H9 (cell line): Measurements from ENCODE around the gene MEIS2. TPM values are rescaled to one million over a fixed set of nuclear protein-coding genes. Genes with fewer than 3 reads are reported as not detected.

Experiments
- DNase-seq: peaks from one replicate; pipeline ENCODE4 v3.0.0-alpha.2; 2017
- H2AFZ ChIP-seq: one replicate; pipeline ENCODE4 v1.6.1; 2013; ENCODE audit warnings: mild to moderate bottlenecking, low read length, control low read depth, moderate library complexity
- H2AK5ac ChIP-seq: 2 replicates; pipeline ENCODE4 v1.6.1; 2013; ENCODE audit warnings: low read length, control low read depth, mixed read lengths; ENCODE audit not compliant: insufficient read length
- H2BK120ac ChIP-seq: one replicate; pipeline ENCODE4 v1.6.1; 2013; ENCODE audit warnings: low read depth, mild to moderate bottlenecking, low read length, control low read depth, inconsistent platforms; ENCODE audit not compliant: poor library complexity, severe bottlenecking
- H2BK12ac ChIP-seq: 2 replicates; pipeline ENCODE4 v1.6.1; 2013; ENCODE audit warnings: low read length, control low read depth, mixed read lengths, low read depth; ENCODE audit not compliant: insufficient read length
- H2BK15ac ChIP-seq: 2 replicates; pipeline ENCODE4 v1.6.1; 2013; ENCODE audit warnings: low read depth, low read length, control low read depth
- H2BK20ac ChIP-seq: one replicate; pipeline ENCODE4 v1.6.1; 2013; ENCODE audit warnings: low read depth, mild to moderate bottlenecking, low read length, control low read depth, inconsistent platforms; ENCODE audit not compliant: poor library complexity, severe bottlenecking
- H2BK5ac ChIP-seq: 2 replicates; pipeline ENCODE4 v1.6.1; 2013; ENCODE audit warnings: low read length, control low read depth, mixed read lengths; ENCODE audit not compliant: insufficient read length
- H3K14ac ChIP-seq: 2 replicates; pipeline ENCODE4 v1.6.1; 2013; ENCODE audit warnings: low read length, control low read depth; ENCODE audit not compliant: insufficient read depth
- H3K18ac ChIP-seq: 2 replicates; pipeline ENCODE4 v1.6.1; 2013; ENCODE audit warnings: low read depth, mild to moderate bottlenecking, mixed read lengths, low read length, control low read depth; ENCODE audit not compliant: insufficient read length
- H3K23ac ChIP-seq: 2 replicates; pipeline ENCODE4 v1.6.1; 2013; ENCODE audit warnings: low read length, control low read depth, mixed read lengths, low read depth; ENCODE audit not compliant: insufficient read length
- H3K23me2 ChIP-seq: 2 replicates; pipeline ENCODE4 v1.6.1; 2013; ENCODE audit warnings: low read depth, mild to moderate bottlenecking, mixed read lengths, low read length, control low read depth; ENCODE audit not compliant: insufficient read length, poor library complexity, severe bottlenecking
- H3K27ac ChIP-seq: 2 replicates; pipeline ENCODE4 v1.5.1; 2013; ENCODE audit warnings: low read length, control low read depth, mixed read lengths, low read depth; ENCODE audit not compliant: insufficient read length
- H3K27me3 ChIP-seq: 2 replicates; pipeline ENCODE4 v1.6.1; 2013; ENCODE audit warnings: low read length, control low read depth, inconsistent platforms; ENCODE audit not compliant: insufficient read depth
- H3K4ac ChIP-seq: 2 replicates; pipeline ENCODE4 v1.6.1; 2013; ENCODE audit warnings: low read depth, mild to moderate bottlenecking, control low read depth, inconsistent platforms, low read length, moderate library complexity
- H3K4me1 ChIP-seq: 2 replicates; pipeline ENCODE4 v1.6.1; 2013; ENCODE audit warnings: low read length, control low read depth, inconsistent platforms; ENCODE audit not compliant: insufficient read depth
- H3K4me2 ChIP-seq: 2 replicates; pipeline ENCODE4 v1.6.1; 2013; ENCODE audit warnings: low read length, control low read depth, mixed read lengths; ENCODE audit not compliant: insufficient read length, insufficient read depth
- H3K56ac ChIP-seq: 2 replicates; pipeline ENCODE4 v1.6.1; 2013; ENCODE audit warnings: low read depth, mild to moderate bottlenecking, mixed read lengths, low read length, control low read depth; ENCODE audit not compliant: insufficient read length
- H3K79me1 ChIP-seq: 2 replicates; pipeline ENCODE4 v1.6.1; 2013; ENCODE audit warnings: low read depth, mild to moderate bottlenecking, moderate library complexity, low read length, control low read depth, inconsistent platforms; ENCODE audit not compliant: insufficient read depth, poor library complexity, severe bottlenecking
- H3K79me2 ChIP-seq: 2 replicates; pipeline ENCODE4 v1.6.1; 2013; ENCODE audit warnings: low read length, control low read depth, inconsistent platforms; ENCODE audit not compliant: insufficient read depth
- H3K9ac ChIP-seq: 2 replicates; pipeline ENCODE4 v1.6.1; 2013; ENCODE audit warnings: low read length, control low read depth, mixed read lengths; ENCODE audit not compliant: insufficient read length; ENCODE audit errors: extremely low read depth
- H3K9me3 ChIP-seq: one replicate; pipeline ENCODE4 v1.6.1; 2013; ENCODE audit warnings: low read depth, low read length, inconsistent platforms; ENCODE audit not compliant: control insufficient read depth
- H3T11ph ChIP-seq: one replicate; pipeline ENCODE4 v1.6.1; 2013; ENCODE audit warnings: mild to moderate bottlenecking, low read length, control low read depth, inconsistent platforms
- H4K20me1 ChIP-seq: one replicate; pipeline ENCODE4 v1.6.1; 2013; ENCODE audit not compliant: control insufficient read depth, insufficient read length, insufficient read depth
- H4K5ac ChIP-seq: 2 replicates; pipeline ENCODE4 v1.6.1; 2013; ENCODE audit warnings: low read depth, mild to moderate bottlenecking, mixed read lengths, low read length, control low read depth; ENCODE audit not compliant: insufficient read length
- H4K8ac ChIP-seq: replicated peaks from 2 replicates; pipeline ENCODE4 v1.6.1; 2013; ENCODE audit warnings: low read length, control low read depth, mixed read lengths, low read depth; ENCODE audit not compliant: insufficient read length
- H4K91ac ChIP-seq: 2 replicates; pipeline ENCODE4 v1.6.1; 2013; ENCODE audit warnings: low read depth, mild to moderate bottlenecking, moderate library complexity, mixed read lengths, low read length, control low read depth; ENCODE audit not compliant: insufficient read length
- H3K27ac Mint-ChIP-seq, 3 experiments: 2 replicates in 2 of 3; 3 replicates in 1 of 3; pipeline ENCODE4 v1.8.0; 2020 to 2021; ENCODE audit warnings: mixed read lengths in 3 of 3, mild to moderate bottlenecking in 1 of 3, moderate library complexity in 1 of 3
- H3K27me3 Mint-ChIP-seq: 2 replicates; pipeline ENCODE4 v1.8.0; 2021; ENCODE audit warnings: low read depth, mild to moderate bottlenecking, moderate library complexity, mixed read lengths
- H3K36me3 Mint-ChIP-seq, 3 experiments: 2 replicates in 2 of 3; 3 replicates in 1 of 3; pipeline ENCODE4 v1.8.0; 2020 to 2021; ENCODE audit warnings: low read depth in 3 of 3, mixed read lengths in 3 of 3; ENCODE audit not compliant: insufficient read depth in 1 of 3
- H3K4me1 Mint-ChIP-seq, 2 experiments: 2 replicates each; pipeline ENCODE4 v1.8.0; 2020; ENCODE audit warnings: mixed read lengths in 2 of 2
- H3K4me3 Mint-ChIP-seq, 2 experiments: 2 replicates in 1 of 2; 3 replicates in 1 of 2; pipeline ENCODE4 v1.8.0; 2020 to 2021; ENCODE audit warnings: mild to moderate bottlenecking in 2 of 2, mixed read lengths in 2 of 2, moderate library complexity in 1 of 2
- H3K9me3 Mint-ChIP-seq, 2 experiments: 2 replicates in 1 of 2; 3 replicates in 1 of 2; pipeline ENCODE4 v1.8.0; 2020; ENCODE audit warnings: mild to moderate bottlenecking in 2 of 2, mixed read lengths in 2 of 2, moderate library complexity in 1 of 2
- CTCF ChIP-seq: fragments of 200-600 bp; sonication (generic); conservative IDR thresholded peaks from 3 replicates; pipeline ENCODE4 v1.8.0; 2021; ENCODE audit warnings: antibody characterized with exemption, mild to moderate bottlenecking
- WGBS: extraction: QIAGEN DNeasy Blood & Tissue Kit; methylation state at CpG from one replicate; pipeline ENCODE4 v1.1.7; 2013; ENCODE audit warnings: missing lambda C conversion rate, low lambda C conversion rate, mixed read lengths; ENCODE audit not compliant: insufficient read length; ENCODE audit errors: extremely low coverage; 5-methylcytosine and 5-hydroxymethylcytosine counted together
- total RNA-seq: library from RNA; stranded (reverse); gene quantifications from 2 replicates; pipeline ENCODE4 v1.2.1, GENCODE V29; 2021

The MEIS2 gene
- total RNA-seq, 1 experiment from 2014 or later, result 0.35 TPM

GRCh38 chr15:36887214-36887961, 213.0 kb downstream of the MEIS2 start:
- Histone ChIP-seq H3K4me2 (peak overlapping the region; percentile 80), H3K4me1 (no peaks in the 10 kb centered on the region), H3K56ac (no peak overlapping the region), H3K27ac (no peak overlapping the region), H3K9ac (no peak overlapping the region), H3K23ac (no peak overlapping the region), H3T11ph (no peak overlapping the region), H4K5ac (no peak overlapping the region), H2BK120ac (no peak overlapping the region), H4K91ac (no peak overlapping the region), H3K79me2 (no peaks in the 10 kb centered on the region), H4K8ac (no peak overlapping the region), H3K23me2 (peaks cover 16% of the 10 kb centered on the region), H3K9me3 (no peaks in the 10 kb centered on the region), H2BK12ac (no peak overlapping the region), H3K18ac (no peak overlapping the region), H3K79me1 (no peaks in the 10 kb centered on the region), H3K14ac (no peak overlapping the region), H2BK5ac (no peak overlapping the region), H3K27me3 (peaks cover 67% of the 10 kb centered on the region), H2AFZ (no peak overlapping the region), H2BK20ac (no peak overlapping the region), H2AK5ac (no peak overlapping the region), H4K20me1 (no peaks in the 10 kb centered on the region), H2BK15ac (no peak overlapping the region; the same call in 1 of the 2 replicates), H3K4ac (no peak overlapping the region)
- Mint-ChIP-seq H3K4me1 (peaks cover 49 to 68% of the 10 kb centered on the region in 2 experiments), H3K9me3 (peaks cover 0 to 2% of the 10 kb centered on the region in 2 experiments; a peak in 2 of 5 replicates), H3K27me3 (peaks cover 100% of the 10 kb centered on the region), H3K27ac (no peak overlapping the region), H3K4me3 (peak overlapping the region; percentile 16 to 74), H3K36me3 (no peaks in the 10 kb centered on the region)
- WGBS, result no CpG with 5 or more reads among the region's 35 CpGs
- DNase-seq, result peak; percentile 54
- no peak for TF ChIP-seq CTCF
